ENCODE results near the gene MVB12B. TPM values are rescaled to one million over a fixed set of nuclear protein-coding genes. Genes with fewer than 3 reads are reported as not detected.

The MVB12B gene
- total and polyA plus RNA-seq, 2 of the 13 experiments (the other 11 are each of a cell fraction or from before 2014, with no cell fraction given) = 12.1 to 30.1 TPM

GRCh38 chr9:126334721-126335621 lies 8.3 kb downstream of the MVB12B start (continued):
- 0 out of 2 replicates have a peak, but pooled peaks have one; percentile 45 for TF ChIP-seq LRRFIP1 (CRISPR knock-in tag; conservative IDR thresholded peaks at IDR 0.05)
- TF ChIP-seq HIVEP1 (CRISPR knock-in tag; IDR thresholded peaks at IDR 0.05) = no peak
- peak; percentile 34; the same call in 1 of the 2 replicates for TF ChIP-seq ATF1 (CRISPR knock-in tag; IDR thresholded peaks at IDR 0.05)
- no peak for TF ChIP-seq DR1 (CRISPR knock-in tag; IDR thresholded peaks at IDR 0.05)
- no peak for TF ChIP-seq ATF5 (CRISPR knock-in tag; IDR thresholded peaks at IDR 0.05; ENCODE audit: low read depth)
- TF ChIP-seq ZHX2 (IDR thresholded peaks at IDR 0.05; ENCODE audit: low read depth) = no peak
- TF ChIP-seq ZHX2 (CRISPR knock-in tag; IDR thresholded peaks at IDR 0.05; ENCODE audit: borderline replicate concordance) = no peak
- TF ChIP-seq YEATS4 (CRISPR knock-in tag; IDR thresholded peaks at IDR 0.05; ENCODE audit: borderline replicate concordance) = no peak; the same call in none of the 2 replicates
- peak; percentile 88; the same call in 1 of the 2 replicates for TF ChIP-seq TGIF2 (CRISPR knock-in tag; IDR thresholded peaks at IDR 0.05)
- no peak for TF ChIP-seq KDM4B (CRISPR knock-in tag; IDR thresholded peaks at IDR 0.05)
- TF ChIP-seq SOX6 (IDR thresholded peaks at IDR 0.05) = no peak
- TF ChIP-seq SOX6 (CRISPR knock-in tag; IDR thresholded peaks at IDR 0.05) = peak; percentile 92
- 0 out of 2 replicates have a peak, but pooled peaks have one; percentile 22 for TF ChIP-seq ZFP82 (CRISPR knock-in tag; IDR thresholded peaks at IDR 0.05; ENCODE audit: borderline replicate concordance)
- peak; percentile 94 for TF ChIP-seq CEBPG (CRISPR knock-in tag; IDR thresholded peaks at IDR 0.05)
- 0 out of 2 replicates have a peak, but pooled peaks have one; percentile 12 for TF ChIP-seq RFX3 (CRISPR knock-in tag; IDR thresholded peaks at IDR 0.05)
